ENCODE measurements around the gene C4BPA.

C4BPA gene

DNA sequence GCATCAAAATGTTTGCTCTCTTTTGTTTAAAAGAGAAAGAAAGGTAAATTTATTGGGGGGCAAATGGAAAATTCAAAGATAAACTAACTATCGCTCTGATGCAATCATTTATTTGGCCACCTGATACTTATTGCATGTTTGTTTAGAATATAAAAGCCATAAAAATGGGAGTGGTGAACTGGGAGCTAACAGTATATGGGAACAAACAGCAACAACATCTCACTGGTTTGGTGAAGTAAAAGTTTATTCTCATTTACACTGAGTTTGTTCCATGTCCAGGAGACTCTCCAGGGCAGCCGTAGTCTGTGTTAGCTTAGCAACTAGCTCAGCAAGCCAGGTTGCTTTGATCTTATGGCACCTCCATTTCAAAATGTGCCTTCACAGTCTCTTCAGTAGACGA is 20.4 kb downstream of the C4BPA start:
- H3K4me3 Mint-ChIP-seq, result no peak overlapping the region
- DNase-seq, result no peak
- peaks cover 15% of the 10 kb centered on the region for H3K27me3 Mint-ChIP-seq
- no peaks in the 10 kb centered on the region for H3K4me1 Mint-ChIP-seq (ENCODE audit: low read depth)
- H3K27ac Mint-ChIP-seq, result no peak overlapping the region
- no peaks in the 10 kb centered on the region for H3K36me3 Mint-ChIP-seq (ENCODE audit: low read depth)
- peaks cover 16% of the 10 kb centered on the region for H3K9me3 Mint-ChIP-seq

DNA sequence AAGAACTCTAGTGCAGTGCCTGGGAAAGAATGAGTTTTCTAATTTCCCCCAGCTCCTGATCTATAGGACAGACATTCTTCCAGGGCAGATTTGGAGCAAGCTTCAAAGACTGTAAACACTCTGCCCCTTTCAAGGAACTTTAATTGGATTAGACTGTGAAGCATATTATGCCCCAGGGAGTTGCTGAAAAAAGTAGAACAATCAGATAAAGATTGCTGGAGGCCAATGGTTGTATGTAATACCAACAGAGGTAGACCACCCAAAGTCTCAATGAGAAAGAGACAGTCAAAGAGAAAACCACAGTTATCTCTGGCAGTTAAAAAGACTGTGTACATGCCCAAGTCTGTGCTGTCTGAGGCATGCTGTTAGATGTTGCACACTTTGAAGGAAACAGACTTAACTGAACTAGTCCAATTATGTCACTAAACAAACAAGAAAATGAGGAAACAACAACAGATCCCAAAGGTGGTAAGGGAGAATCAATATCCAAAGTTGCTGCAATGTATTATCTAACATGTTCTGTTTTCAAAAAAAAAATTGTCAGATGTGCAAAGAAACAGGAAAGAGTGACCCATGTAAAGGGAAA is 24.4 kb downstream of the C4BPA start:
- no peak overlapping the region for H3K27ac Mint-ChIP-seq
- H3K36me3 Mint-ChIP-seq (ENCODE audit: low read depth), result no peaks in the 10 kb centered on the region
- H3K4me3 Mint-ChIP-seq, result no peak overlapping the region
- DNase-seq, result no peak
- H3K9me3 Mint-ChIP-seq, result peaks cover 27% of the 10 kb centered on the region
- H3K27me3 Mint-ChIP-seq, result peaks cover 12% of the 10 kb centered on the region
- no peaks in the 10 kb centered on the region for H3K4me1 Mint-ChIP-seq (ENCODE audit: low read depth)

DNA sequence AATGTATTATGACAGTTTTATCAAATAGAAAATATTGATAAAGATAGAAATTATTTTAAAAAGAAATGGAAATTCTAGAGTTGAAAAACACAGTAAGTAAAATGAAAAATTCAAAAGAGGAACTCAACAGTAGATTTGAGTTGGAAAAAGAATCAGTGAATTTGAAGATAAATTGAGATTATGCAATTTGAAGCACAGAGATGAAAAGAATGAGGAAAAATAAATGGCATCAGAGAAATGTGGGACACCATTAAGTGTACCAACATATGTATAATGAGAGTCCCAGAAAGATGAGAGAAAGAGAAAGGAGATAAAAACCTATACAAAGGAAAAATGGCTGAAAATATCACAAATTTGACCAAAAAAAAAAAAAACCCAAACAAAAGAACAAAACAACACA is 25.0 kb downstream of the C4BPA start:
- no peak for DNase-seq
- Mint-ChIP-seq H3K36me3 (ENCODE audit: low read depth) (no peaks in the 10 kb centered on the region), H3K9me3 (peaks cover 27% of the 10 kb centered on the region), H3K4me3 (no peak overlapping the region), H3K27me3 (peaks cover 9% of the 10 kb centered on the region), H3K4me1 (ENCODE audit: low read depth) (no peaks in the 10 kb centered on the region), H3K27ac (no peak overlapping the region)

DNA sequence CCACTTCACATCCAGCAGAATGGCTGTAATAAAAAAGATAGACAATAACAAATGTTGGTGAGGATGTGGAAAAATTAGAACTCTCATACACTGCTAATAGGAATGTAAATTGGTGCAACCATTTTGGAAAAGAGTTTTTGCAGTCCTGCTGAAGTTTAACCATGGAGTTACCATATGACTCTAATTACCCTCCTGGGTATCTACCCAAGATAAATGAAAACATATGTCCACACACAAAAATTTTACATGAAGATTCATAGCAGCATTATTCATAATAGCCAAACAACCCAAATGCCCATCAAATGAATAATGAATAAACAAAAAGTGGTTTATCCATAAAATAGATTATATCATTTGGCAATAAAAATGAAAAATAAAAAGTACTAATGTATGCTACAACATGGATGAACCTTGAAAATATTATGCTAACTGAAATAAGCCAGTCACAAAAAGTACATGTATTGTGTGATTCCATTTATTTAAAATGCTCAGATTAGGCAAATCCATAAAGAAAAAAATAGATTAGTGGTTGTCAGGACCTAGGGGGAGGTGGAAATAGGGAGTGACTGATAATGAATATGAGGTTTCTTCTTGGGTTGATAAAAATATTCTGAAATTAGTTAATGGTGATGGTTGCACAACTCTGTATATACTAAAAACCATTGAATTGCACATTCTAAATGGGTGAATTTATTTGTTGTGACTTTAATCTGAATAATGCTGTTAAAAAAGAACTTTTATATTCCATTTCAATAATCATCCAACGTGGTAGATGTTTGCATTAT is 26.4 kb downstream of the C4BPA start:
- peaks cover under 1% of the 10 kb centered on the region for H3K27me3 Mint-ChIP-seq
- no peaks in the 10 kb centered on the region for H3K4me1 Mint-ChIP-seq (ENCODE audit: low read depth)
- H3K27ac Mint-ChIP-seq, result no peak overlapping the region
- H3K36me3 Mint-ChIP-seq (ENCODE audit: low read depth), result no peaks in the 10 kb centered on the region
- no peak overlapping the region for H3K4me3 Mint-ChIP-seq
- no peak for DNase-seq
- peaks cover 27% of the 10 kb centered on the region for H3K9me3 Mint-ChIP-seq

DNA sequence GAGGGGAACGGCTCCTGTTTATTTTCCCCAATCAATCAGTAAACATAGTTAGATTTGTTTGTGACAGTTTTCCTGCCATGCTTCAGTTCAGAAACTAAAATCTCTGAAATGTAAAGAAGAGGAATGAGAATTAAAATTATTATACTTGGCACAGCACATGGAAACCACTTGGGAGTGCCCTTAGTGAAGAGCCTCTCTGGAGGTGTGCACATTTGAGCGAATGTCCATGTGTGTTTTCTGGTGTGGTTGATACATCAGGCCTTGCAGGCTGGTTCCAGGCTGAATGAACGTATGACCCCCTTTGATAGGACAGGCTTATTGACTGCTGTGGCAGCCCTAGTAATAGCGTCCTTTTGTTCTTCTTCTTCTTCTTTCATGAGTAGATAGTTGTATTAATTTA is 27.1 kb downstream of the C4BPA start:
- Mint-ChIP-seq H3K9me3 (peaks cover 27% of the 10 kb centered on the region), H3K4me3 (no peak overlapping the region), H3K27me3 (no peaks in the 10 kb centered on the region), H3K27ac (no peak overlapping the region), H3K4me1 (ENCODE audit: low read depth) (no peaks in the 10 kb centered on the region), H3K36me3 (ENCODE audit: low read depth) (no peaks in the 10 kb centered on the region)
- DNase-seq, result no peak

DNA sequence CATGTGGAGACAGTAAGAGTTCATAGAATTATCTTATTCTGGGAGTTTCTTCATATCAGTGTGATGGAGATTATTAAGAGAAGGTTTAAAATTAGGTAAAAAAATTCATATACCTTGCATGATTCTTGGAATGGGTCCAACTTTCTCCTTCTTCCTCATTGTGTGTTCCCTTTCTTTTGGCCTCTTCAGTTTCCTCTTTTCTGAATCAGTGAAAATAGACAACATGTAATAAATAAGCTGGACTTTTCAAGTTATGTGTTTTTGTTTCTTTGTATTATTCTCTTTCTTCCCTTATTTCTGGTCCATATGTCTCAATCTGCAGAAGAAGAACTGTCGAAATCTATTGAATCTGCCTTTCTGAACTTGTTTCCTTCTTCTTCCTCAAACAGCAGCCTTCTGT is 30.5 kb downstream of the C4BPA start:
- peaks cover 10% of the 10 kb centered on the region for H3K9me3 Mint-ChIP-seq
- no peak for DNase-seq
- H3K4me3 Mint-ChIP-seq, result no peak overlapping the region
- no peaks in the 10 kb centered on the region for H3K36me3 Mint-ChIP-seq (ENCODE audit: low read depth)
- no peaks in the 10 kb centered on the region for H3K4me1 Mint-ChIP-seq (ENCODE audit: low read depth)
- H3K27ac Mint-ChIP-seq, result no peak overlapping the region
- no peaks in the 10 kb centered on the region for H3K27me3 Mint-ChIP-seq

DNA sequence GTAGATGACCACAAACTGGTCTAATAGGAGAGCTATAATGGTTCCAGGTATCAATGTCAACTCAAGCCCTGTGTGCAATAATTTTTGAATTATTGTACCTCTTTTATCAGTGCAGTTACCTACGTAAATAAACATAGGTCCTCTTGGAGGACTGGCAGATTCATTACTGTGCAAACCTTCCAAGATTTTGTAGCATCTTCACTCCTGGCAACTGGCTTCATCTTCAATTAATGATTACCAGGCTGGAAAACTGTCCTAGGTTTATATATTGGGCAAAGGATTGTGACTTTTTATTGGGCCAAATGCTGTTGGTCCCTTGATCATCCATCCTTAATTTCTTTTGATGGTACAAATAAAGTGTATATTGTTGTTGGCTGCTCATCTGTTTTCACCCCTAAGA is 35.6 kb downstream of the C4BPA start:
- Mint-ChIP-seq H3K4me3 (no peak overlapping the region), H3K4me1 (ENCODE audit: low read depth) (no peaks in the 10 kb centered on the region), H3K27me3 (peaks cover 2% of the 10 kb centered on the region), H3K36me3 (ENCODE audit: low read depth) (no peaks in the 10 kb centered on the region), H3K27ac (no peak overlapping the region), H3K9me3 (no peaks in the 10 kb centered on the region)
- no peak for DNase-seq

DNA sequence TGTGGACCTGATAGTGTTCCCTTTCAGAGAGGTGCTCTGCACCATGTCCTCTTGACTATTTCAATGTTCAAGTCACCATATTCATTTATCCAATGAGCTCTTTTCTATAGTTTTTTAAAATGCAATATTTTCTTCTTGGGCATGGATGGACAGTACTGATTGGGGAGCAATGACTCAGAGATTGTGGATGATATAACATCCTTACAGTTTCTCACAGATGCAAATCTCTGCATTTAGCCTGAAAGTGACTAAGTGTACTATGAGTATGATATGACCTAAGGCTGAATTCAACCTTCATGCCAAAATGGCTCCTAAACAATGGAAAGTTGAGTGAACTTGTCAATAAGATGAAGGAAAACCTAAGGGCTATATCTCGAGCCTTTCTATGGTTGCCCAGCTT is 36.5 kb downstream of the C4BPA start:
- Mint-ChIP-seq H3K4me1 (ENCODE audit: low read depth) (no peaks in the 10 kb centered on the region), H3K4me3 (no peak overlapping the region), H3K27ac (no peak overlapping the region), H3K9me3 (no peaks in the 10 kb centered on the region), H3K27me3 (peaks cover 2% of the 10 kb centered on the region), H3K36me3 (ENCODE audit: low read depth) (no peaks in the 10 kb centered on the region)
- DNase-seq, result no peak

DNA sequence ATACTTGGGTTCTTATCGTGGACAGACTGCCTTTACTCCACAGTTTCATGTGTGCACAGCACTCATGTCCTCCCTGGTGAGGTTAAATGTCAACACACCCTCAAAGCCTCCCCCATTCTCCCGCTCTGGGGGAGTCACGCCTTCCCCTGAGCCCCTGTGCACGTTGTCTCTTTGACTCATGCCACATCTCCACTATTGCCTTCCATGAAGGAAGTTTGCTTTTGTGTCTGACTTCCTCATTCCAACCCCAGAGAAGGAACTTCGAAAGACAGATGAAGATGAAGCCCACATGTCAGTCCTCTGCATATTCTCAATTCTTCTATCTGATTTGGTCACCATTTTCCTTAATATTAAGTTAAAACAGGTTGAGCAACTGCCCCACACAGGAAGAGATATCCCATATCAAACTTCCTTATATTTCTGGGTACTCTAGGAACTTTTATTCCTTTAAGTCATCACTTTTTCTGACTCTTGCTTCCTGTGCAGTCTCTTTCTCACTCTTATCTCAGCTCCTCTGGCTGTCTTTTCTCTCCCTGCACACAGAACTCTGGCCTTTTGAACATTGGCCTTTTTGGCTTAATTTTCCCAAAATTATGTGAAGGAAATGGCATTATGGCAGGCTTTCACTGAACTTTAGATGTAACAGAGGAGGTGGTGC is 41.5 kb downstream of the C4BPA start:
- H3K27ac Mint-ChIP-seq, result no peak overlapping the region
- no peaks in the 10 kb centered on the region for H3K9me3 Mint-ChIP-seq
- no peaks in the 10 kb centered on the region for H3K36me3 Mint-ChIP-seq (ENCODE audit: low read depth)
- DNase-seq, result no peak
- no peak overlapping the region for H3K4me3 Mint-ChIP-seq
- H3K4me1 Mint-ChIP-seq (ENCODE audit: low read depth), result no peaks in the 10 kb centered on the region
- peaks cover 2% of the 10 kb centered on the region for H3K27me3 Mint-ChIP-seq

DNA sequence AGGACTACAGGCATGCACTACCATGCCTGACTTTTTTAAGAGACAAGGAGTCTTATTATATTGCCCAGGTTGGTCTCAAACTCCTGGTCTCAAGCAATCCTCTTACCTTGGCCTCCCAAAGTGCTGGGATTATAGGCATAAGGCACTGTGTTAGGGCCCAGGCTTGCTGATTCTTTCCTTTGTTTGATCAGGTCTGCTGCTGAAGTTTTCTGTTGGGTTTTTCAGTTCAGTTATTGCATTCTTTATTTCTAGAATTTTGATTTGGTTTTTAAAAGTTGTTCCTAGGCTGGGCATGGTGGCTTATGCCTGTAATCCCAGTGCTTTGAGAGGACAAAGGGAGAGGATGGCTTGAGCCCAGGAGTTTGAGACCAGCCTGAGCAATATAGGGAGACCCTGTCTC is 47.9 kb downstream of the C4BPA start:
- no peaks in the 10 kb centered on the region for H3K4me1 Mint-ChIP-seq (ENCODE audit: low read depth)

DNA sequence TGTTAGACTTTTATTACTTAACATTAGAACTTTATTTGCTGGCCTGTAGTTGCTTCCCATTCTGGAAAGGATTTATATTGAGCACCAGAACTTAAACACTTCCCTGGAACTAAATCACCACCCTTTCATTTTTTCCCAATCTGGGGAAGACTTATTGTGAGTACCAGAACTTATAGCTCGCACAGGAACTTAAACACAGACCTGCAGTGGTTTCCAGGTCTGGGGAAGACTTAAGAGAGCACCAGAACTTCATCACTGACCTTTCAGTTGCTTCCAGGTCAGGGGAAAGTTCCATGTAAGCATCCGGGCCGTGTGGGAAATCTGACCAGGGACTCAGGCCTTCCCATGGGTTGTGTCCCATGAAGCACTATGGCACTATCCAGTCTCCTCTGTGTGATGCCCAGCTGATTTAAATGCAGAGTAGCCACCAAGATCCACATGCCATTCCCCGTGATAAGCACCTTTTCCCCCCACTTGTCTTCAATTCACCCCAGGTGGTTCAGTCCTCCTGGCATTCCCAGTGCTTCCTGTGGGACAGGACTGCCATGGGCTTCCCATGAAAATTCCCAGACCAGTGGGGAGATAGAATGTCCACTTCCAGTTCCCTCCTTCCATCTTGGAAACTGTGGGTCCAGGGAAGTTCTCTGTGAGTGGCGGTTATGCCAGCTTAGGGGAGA is 48.9 kb downstream of the C4BPA start:
- Mint-ChIP-seq H3K9me3 (peaks cover 22% of the 10 kb centered on the region), H3K27me3 (peaks cover 3% of the 10 kb centered on the region), H3K4me1 (ENCODE audit: low read depth) (no peaks in the 10 kb centered on the region)

More for the DNA sequence above, 47.9 kb downstream of the C4BPA start:
- Mint-ChIP-seq H3K36me3 (ENCODE audit: low read depth) (no peaks in the 10 kb centered on the region), H3K9me3 (peaks cover 22% of the 10 kb centered on the region), H3K4me3 (no peak overlapping the region), H3K27me3 (no peaks in the 10 kb centered on the region), H3K27ac (no peak overlapping the region)
- DNase-seq, result no peak

DNA sequence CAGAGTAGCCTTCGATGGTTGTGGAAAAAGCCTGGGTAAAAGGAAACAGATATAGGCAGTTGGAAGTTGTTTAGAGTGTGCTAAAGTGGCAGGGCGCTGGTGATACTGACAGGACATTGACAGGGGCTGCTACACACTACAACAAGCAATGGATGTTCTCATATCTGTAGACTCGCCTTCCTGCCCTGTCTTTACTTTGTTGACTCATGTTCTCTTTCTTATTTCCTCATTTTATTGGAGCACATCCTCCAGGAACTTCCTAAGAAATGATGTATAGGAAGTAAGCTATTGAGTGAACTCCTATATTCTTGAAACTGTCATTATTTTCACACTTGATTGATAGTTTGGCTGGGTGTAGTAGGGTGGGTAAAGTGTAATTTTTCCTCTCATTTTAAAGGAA is 51.0 kb downstream of the C4BPA start:
- no peaks in the 10 kb centered on the region for H3K36me3 Mint-ChIP-seq (ENCODE audit: low read depth)
- no peak overlapping the region for H3K4me3 Mint-ChIP-seq
- H3K27ac Mint-ChIP-seq, result no peak overlapping the region
- H3K27me3 Mint-ChIP-seq, result peaks cover 7% of the 10 kb centered on the region
- peaks cover 22% of the 10 kb centered on the region for H3K9me3 Mint-ChIP-seq
- no peak for DNase-seq
- no peaks in the 10 kb centered on the region for H3K4me1 Mint-ChIP-seq (ENCODE audit: low read depth)

More for the DNA sequence above, 48.9 kb downstream of the C4BPA start:
- H3K36me3 Mint-ChIP-seq (ENCODE audit: low read depth), result no peaks in the 10 kb centered on the region
- H3K4me3 Mint-ChIP-seq, result no peak overlapping the region
- no peak overlapping the region for H3K27ac Mint-ChIP-seq
- no peak for DNase-seq

DNA sequence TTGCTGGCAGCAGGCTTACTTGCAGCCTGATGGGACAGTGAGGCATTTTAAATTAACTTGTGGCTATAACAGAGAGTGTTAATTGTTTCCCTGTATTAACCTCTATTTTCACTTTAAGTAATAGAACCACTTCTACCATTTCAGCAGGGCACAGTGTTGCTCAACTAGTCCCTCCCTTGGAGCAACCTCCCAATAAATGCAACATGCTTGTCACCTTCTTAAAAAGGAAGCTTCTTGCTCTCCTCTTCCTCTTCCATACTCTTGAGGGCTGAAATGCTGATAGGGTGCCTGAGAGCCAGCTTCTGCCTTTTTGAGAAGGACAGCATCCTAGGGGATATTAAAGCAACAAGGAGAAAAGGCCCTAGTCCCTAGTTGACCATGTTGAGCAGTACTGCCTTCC is 52.1 kb downstream of the C4BPA start:
- Mint-ChIP-seq H3K4me1 (ENCODE audit: low read depth) (no peaks in the 10 kb centered on the region), H3K27me3 (peaks cover 7% of the 10 kb centered on the region), H3K27ac (no peak overlapping the region), H3K4me3 (no peak overlapping the region), H3K9me3 (peaks cover 18% of the 10 kb centered on the region), H3K36me3 (ENCODE audit: low read depth) (no peaks in the 10 kb centered on the region)
- no peak for DNase-seq

DNA sequence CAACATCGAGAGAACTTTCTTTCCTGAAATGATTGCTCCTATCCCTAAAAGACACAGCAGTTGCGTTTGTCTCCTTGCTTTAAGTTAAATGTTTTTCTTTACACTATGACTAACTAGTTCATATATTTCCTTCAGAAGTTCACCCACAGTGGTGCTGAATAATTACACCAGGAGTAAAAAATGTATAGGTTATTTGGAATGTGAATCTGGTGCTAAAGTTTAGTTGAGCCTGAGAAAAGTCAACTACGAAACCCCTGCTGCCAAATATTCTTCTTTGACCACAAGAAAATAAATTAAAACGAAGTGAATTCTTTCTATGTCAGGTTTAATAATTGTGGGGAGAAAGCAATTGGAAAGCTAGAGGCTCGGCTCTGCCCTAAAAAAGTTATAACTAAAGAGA is 52.8 kb downstream of the C4BPA start:
- DNase-seq, result no peak
- no peak overlapping the region for H3K27ac Mint-ChIP-seq
- no peaks in the 10 kb centered on the region for H3K36me3 Mint-ChIP-seq (ENCODE audit: low read depth)
- H3K4me1 Mint-ChIP-seq (ENCODE audit: low read depth), result no peaks in the 10 kb centered on the region
- H3K27me3 Mint-ChIP-seq, result peaks cover 7% of the 10 kb centered on the region
- H3K4me3 Mint-ChIP-seq, result no peak overlapping the region
- peaks cover 11% of the 10 kb centered on the region for H3K9me3 Mint-ChIP-seq

DNA sequence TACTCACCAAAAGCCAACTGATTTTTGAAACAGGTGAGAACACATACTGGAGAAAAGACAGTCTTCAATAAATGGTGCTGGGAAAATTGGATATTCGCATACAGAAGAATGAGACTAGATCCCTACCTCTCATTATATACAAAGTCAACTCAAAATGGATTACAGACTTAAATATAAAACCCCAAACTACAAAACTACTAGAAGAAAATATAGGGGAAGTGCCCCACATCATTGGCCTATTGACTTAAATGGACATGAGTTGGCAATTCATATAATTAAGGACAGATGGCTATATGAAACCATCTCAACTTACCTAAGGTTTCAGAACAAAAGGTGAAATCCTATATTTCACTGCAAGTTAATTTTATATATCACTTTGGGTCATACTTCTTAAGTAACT is 60.1 kb downstream of the C4BPA start:
- no peak for DNase-seq
- no peak overlapping the region for H3K27ac Mint-ChIP-seq
- no peaks in the 10 kb centered on the region for H3K36me3 Mint-ChIP-seq (ENCODE audit: low read depth)
- no peaks in the 10 kb centered on the region for H3K4me1 Mint-ChIP-seq (ENCODE audit: low read depth)
- H3K4me3 Mint-ChIP-seq, result no peak overlapping the region
- peaks cover 3% of the 10 kb centered on the region for H3K9me3 Mint-ChIP-seq
- H3K27me3 Mint-ChIP-seq, result no peaks in the 10 kb centered on the region

All from activated T-cell treated with anti-CD3 and anti-CD28 coated beads, Interleukin-2, amount 50 U/mL, for 24 hours (primary cell).